ENCODE results near the gene ACER1. TPM values are rescaled to one million over a fixed set of nuclear protein-coding genes. Genes with fewer than 3 reads are reported as not detected.

ACER1 gene
- polyA plus RNA-seq, 1 donor (not counting 4 experiments of a cell fraction or from before 2014, with no cell fraction given), result 0.38 TPM

- dilution Hi-C loops (cut with MboI; ENCODE audit: extremely low pct_ligation_motif_present, low sequenced_read_pairs), result no loop called here
- Histone ChIP-seq H3K79me2 (ENCODE audit: control insufficient read depth, insufficient read depth, low read length) (no peaks in the 10 kb centered on the region), H2AFZ (ENCODE audit: control insufficient read depth, low read length) (no peak overlapping the region), H3K27me3 (ENCODE audit: control insufficient read depth, extremely low read depth, insufficient read depth, low read length) (no peaks in the 10 kb centered on the region), H3K27ac (ENCODE audit: control insufficient read depth, insufficient read depth, low read length) (no peak overlapping the region), H3K9me1 (ENCODE audit: control insufficient read depth, extremely low read depth, insufficient read depth, low read length) (no peaks in the 10 kb centered on the region), H3K9ac (ENCODE audit: control insufficient read depth, extremely low read depth, insufficient read depth, low read length) (no peak overlapping the region), H3K4me3 (ENCODE audit: control insufficient read depth in 2 of 3, extremely low read depth in 1 of 3, insufficient read depth in 2 of 3, low read depth in 1 of 3, low read length in 3 of 3) (no peak overlapping the region), H3K36me3 (ENCODE audit: control insufficient read depth in 2 of 2, extremely low read depth in 1 of 2, insufficient read depth in 2 of 2, low read length in 2 of 2) (peaks cover 24 to 29% of the 10 kb centered on the region in 2 experiments), H4K20me1 (ENCODE audit: control insufficient read depth, extremely low read depth, insufficient read depth, low read length) (no peaks in the 10 kb centered on the region), H3K4me2 (ENCODE audit: control insufficient read depth, extremely low read depth, insufficient read depth, low read depth, low read length) (no peak overlapping the region), H3K4me1 (ENCODE audit: control insufficient read depth, extremely low read depth, insufficient read depth, low read length) (peaks cover 6% of the 10 kb centered on the region), H3K9me3 (ENCODE audit: control insufficient read depth, low read depth, low read length) (no peaks in the 10 kb centered on the region)
- DNase-seq (ENCODE audit: low read depth, low spot score), result no peak
- TF ChIP-seq CTCF (optimal IDR thresholded peaks at IDR 0.05 in 1 of 3, IDR thresholded peaks at IDR 0.05 in 1 of 3, conservative IDR thresholded peaks at IDR 0.05 in 1 of 3; ENCODE audit: extremely low read depth in 1 of 3, insufficient read depth in 2 of 3, low read length in 3 of 3) (no peak), EZH2 (IDR thresholded peaks at IDR 0.05; ENCODE audit: low read length) (no peak)
- FAIRE-seq, result no peak
These were observed 45.1 kb upstream of the ACER1 start for GRCh38 chr19:6378486-6378885.

GRCh38 chr19:6378041-6378440 lies 44.6 kb upstream of the ACER1 start:
- dilution Hi-C loops (cut with MboI; ENCODE audit: extremely low pct_ligation_motif_present, low sequenced_read_pairs), result no loop called here
- H3K79me2 ChIP-seq (ENCODE audit: control insufficient read depth, insufficient read depth, low read length), result no peaks in the 10 kb centered on the region
- peaks cover 21 to 25% of the 10 kb centered on the region in 2 experiments for H3K36me3 ChIP-seq (ENCODE audit: control insufficient read depth in 2 of 2, extremely low read depth in 1 of 2, insufficient read depth in 2 of 2, low read length in 2 of 2)
- no peaks in the 10 kb centered on the region for H3K27me3 ChIP-seq (ENCODE audit: control insufficient read depth, extremely low read depth, insufficient read depth, low read length)
- no peak overlapping the region for H3K4me3 ChIP-seq (ENCODE audit: control insufficient read depth in 2 of 3, extremely low read depth in 1 of 3, insufficient read depth in 2 of 3, low read depth in 1 of 3, low read length in 3 of 3)
- no peak for DNase-seq (ENCODE audit: low read depth, low spot score)
- H3K4me2 ChIP-seq (ENCODE audit: control insufficient read depth, extremely low read depth, insufficient read depth, low read depth, low read length), result no peak overlapping the region
- no peak overlapping the region for H3K9ac ChIP-seq (ENCODE audit: control insufficient read depth, extremely low read depth, insufficient read depth, low read length)
- no peak for TF ChIP-seq CTCF (optimal IDR thresholded peaks at IDR 0.05 in 1 of 3, IDR thresholded peaks at IDR 0.05 in 1 of 3, conservative IDR thresholded peaks at IDR 0.05 in 1 of 3; ENCODE audit: extremely low read depth in 1 of 3, insufficient read depth in 2 of 3, low read length in 3 of 3)
- TF ChIP-seq EZH2 (IDR thresholded peaks at IDR 0.05; ENCODE audit: low read length), result no peak
- H3K9me1 ChIP-seq (ENCODE audit: control insufficient read depth, extremely low read depth, insufficient read depth, low read length), result no peaks in the 10 kb centered on the region
- H3K27ac ChIP-seq (ENCODE audit: control insufficient read depth, insufficient read depth, low read length), result no peak overlapping the region
- FAIRE-seq, result no peak
- H4K20me1 ChIP-seq (ENCODE audit: control insufficient read depth, extremely low read depth, insufficient read depth, low read length), result no peaks in the 10 kb centered on the region
- peaks cover 6% of the 10 kb centered on the region for H3K4me1 ChIP-seq (ENCODE audit: control insufficient read depth, extremely low read depth, insufficient read depth, low read length)
- no peaks in the 10 kb centered on the region for H3K9me3 ChIP-seq (ENCODE audit: control insufficient read depth, low read depth, low read length)
- no peak overlapping the region for H2AFZ ChIP-seq (ENCODE audit: control insufficient read depth, low read length)

Data from keratinocyte (primary cell).